IPS-11a (cell line): ENCODE data around the gene SCNN1B.
A peak's percentile ranks its signal among the peaks of the same experiment; 100 is the strongest.
"Not testable (repeated sequence)": the region's sequence is repeated elsewhere in the genome, so short reads cannot be mapped to it uniquely, and the experiment has no call there.

Source experiments
- H3K4me3 ChIP-seq: one replicate; pipeline ENCODE4 v1.5.1; 2013; ENCODE audit warnings: low read depth, low read length, control low read depth

The SCNN1B gene, protein sequence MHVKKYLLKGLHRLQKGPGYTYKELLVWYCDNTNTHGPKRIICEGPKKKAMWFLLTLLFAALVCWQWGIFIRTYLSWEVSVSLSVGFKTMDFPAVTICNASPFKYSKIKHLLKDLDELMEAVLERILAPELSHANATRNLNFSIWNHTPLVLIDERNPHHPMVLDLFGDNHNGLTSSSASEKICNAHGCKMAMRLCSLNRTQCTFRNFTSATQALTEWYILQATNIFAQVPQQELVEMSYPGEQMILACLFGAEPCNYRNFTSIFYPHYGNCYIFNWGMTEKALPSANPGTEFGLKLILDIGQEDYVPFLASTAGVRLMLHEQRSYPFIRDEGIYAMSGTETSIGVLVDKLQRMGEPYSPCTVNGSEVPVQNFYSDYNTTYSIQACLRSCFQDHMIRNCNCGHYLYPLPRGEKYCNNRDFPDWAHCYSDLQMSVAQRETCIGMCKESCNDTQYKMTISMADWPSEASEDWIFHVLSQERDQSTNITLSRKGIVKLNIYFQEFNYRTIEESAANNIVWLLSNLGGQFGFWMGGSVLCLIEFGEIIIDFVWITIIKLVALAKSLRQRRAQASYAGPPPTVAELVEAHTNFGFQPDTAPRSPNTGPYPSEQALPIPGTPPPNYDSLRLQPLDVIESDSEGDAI

DNA sequence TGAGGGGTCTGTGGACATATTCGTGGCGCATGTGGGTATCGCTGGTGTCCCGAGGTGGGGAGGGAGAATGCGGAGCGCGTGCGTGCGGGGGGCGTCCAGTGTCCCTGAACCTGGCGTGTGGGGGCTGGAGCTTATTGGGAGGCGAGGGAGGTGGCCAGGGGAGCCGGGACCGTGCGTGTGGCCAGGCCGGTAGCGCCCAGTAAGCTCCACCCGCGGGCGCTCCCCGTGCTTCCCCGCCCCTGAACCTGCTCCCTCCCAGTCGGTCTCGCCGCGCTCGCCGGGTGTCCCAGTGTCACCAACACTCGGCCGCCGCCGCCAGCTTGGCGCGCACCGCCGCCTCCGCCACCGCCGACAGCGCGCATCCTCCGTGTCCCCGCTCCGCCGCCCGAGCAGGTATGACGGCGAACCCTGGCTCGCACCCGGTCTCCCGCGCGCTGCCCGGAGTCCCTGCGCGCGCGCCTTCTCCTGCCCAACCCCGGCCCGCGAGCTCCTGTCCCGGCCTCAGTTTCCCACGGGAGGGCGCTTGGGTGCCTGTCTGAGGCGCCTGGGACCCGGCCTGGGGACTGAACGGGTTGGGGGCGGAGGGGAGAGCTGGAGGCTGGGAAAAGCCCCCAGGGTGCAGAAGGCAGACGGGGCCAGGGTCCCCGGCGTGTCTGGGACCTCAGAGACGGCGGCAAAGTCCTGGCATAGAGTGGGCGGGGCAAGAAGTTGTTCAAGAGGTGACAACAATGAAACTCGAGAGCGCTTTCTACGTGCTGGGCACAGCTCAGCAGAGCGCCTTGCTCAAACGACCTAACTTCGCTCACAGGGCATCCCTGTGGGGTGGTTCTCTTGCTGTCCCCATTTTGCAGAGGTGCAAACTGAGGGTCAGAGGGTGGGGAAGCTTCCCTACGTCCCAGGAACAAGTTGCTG, at the start of gene SCNN1B:
Gene SCNN1B (plus strand): TSS at position 258 of the 912 bp plus-strand sequence. CDS start 46,298 bp downstream, outside the sequence.
- H3K4me3 ChIP-seq, result peak within 1 kb of the TSS; percentile 55

DNA sequence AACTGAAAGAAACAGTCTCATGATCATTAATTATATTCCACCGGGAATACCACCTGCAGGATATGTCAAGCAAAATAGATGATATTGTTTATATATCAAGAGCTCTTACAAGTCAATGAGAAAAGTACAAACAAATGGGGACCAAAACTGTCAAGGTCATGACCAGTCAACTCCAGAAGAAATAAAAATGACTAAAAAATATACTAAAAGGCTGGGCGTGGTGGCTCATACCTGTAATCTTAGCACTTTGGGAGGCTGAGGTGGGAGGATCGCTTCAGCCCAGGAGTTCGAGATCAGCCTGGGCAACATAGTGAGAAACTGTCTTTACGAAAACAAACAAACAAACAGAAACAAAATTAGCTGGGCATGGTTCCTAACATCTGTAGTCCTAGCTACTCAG, 49.8 kb upstream of the SCNN1B start:
- H3K4me3 ChIP-seq, result no peak overlapping the region

DNA sequence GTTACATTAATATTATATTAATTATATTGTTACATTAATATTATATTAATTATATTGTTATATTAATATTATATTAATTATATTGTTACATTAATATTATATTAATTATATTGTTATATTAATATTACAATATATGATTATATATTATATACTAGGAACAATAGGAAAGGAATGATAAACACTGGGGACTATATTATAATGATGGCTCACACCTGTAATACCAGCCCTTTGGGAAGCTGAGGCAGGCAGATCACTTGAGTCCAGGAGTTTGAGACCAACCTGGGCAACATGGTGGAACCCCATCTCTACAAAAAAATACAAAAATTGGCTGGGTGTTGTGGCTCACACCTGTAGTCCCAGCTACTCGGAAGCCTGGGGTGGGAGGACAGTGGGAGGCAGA, 48.5 kb upstream of the SCNN1B start:
- H3K4me3 ChIP-seq, result not testable (repeated sequence)

DNA sequence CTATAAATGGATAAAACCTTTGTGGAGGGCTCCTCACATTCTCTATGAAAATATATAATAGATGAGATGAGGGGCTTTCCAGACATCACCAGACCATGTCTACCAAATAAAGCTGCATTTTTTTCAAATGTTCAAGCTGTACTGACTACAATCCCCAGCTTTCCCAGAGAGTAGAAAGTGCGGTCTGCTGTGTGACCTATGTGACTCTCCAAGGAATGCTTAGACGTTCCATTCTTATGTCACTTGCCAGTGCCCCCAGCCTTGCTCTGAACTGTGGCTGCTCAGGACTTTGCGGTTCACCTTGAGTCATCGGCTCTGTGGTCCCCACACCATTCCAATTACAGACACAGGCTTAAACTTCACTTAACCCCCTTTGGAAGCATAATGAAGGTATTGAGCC, 47.8 kb upstream of the SCNN1B start:
- no peak overlapping the region for H3K4me3 ChIP-seq

DNA sequence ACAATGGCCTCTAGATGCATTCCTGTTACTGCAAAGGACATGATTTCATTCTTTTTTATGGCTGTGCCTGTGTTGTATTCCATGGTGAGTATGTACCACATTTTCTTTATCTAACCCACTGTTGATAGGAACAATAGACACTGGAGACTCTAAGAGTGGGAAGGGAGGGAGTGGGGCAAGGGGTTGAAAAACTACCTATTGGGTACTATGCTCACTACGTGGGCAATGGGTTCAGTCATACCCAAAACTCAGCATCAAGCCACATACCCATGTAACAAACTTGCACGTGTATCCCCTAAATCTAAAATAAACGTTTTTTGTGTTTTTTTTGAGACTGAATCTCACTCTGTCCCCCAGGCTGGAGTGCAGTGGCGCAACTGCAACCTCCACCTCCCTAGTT, 47.1 kb upstream of the SCNN1B start:
- no peak overlapping the region for H3K4me3 ChIP-seq

DNA sequence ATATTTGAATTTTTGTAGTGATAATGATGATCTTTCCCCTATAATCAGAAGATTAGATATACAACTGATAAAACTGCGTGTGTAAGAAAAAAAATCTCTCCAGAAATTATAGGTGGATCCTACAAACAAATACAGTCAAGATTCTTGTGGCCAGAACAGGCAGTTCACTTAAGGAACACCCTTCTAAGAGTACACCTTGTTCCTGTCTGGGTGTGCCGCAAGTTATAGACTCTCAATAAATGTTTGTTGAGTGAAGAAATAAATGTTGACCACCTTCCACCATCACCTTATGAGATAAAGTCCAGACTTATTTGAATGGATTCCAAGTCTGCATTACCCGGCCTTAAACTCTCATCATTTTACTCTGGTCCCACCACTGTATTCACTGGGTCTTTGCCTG, 45.7 kb upstream of the SCNN1B start:
- no peak overlapping the region for H3K4me3 ChIP-seq

DNA sequence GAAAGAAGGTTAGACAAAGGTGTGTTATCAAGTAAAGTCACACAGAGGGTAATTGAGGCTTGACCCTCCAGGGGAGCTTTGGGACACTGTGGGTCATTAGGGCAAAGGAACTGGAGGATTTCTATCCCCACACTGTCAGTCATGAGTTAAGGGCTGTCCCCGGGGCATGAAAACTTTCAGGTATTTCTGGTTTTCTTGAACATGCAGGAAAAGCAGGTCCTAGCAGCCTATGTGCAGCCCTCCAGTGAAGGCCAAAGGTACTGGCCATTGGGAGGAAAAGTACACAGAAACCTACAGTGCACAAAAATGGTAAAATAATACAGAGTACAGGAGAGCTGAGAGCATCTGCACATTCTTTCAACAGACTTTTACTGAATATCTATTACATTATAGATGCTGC, 44.4 kb upstream of the SCNN1B start:
- no peak overlapping the region for H3K4me3 ChIP-seq

DNA sequence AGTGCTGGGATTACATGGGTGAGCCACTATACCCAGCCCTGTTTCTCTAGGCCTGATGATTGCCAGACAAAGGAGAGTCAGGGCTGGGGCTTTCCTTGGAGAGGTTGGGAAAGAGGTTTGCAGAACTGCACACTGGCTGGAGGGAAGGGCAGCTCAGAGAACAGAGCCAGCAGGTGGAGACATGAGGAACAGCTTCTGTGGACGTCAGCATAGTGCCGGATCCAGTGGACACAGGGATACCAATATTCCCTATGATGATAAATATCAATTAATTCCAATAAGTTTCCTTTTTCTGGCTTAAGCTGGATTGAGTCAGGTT, 43.2 kb upstream of the SCNN1B start:
- H3K4me3 ChIP-seq, result no peak overlapping the region

DNA sequence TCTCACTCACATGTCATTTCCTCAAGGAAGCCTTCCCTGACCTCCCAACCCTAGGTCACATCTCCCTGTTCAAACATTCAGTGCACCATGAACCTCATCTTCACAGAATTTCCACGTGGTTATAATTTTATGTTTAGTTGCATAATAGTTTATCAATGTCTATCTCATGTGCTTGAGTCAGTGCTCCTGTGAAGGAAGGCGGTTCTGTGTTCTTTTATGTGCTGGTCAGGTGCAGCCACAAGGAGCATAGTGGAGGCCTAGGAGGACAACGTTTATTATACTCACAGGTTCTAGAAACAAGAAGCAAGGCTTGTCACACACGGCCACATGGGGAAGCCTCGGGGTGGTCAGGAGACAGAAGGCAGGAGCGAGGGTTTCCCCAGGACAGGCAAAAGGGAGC, 34.5 kb upstream of the SCNN1B start:
- H3K4me3 ChIP-seq, result no peak overlapping the region

DNA sequence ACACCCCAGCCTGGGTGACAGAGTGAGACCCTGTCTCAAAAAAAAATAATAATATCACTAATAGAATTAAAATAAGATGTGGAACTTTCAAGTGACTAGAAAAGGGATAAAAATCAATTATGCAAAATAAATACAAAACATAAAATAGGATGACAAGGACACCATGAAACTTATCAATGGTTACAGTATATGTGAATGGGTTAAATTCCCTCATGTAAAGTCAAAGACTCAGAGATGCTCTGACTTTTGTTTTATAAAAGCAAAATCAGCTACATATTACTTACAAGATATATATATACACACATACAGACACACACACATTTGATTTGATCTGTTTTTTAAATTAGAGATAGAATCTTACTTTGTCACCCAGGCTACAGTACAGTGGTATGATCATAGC, 33.5 kb upstream of the SCNN1B start:
- no peak overlapping the region for H3K4me3 ChIP-seq

DNA sequence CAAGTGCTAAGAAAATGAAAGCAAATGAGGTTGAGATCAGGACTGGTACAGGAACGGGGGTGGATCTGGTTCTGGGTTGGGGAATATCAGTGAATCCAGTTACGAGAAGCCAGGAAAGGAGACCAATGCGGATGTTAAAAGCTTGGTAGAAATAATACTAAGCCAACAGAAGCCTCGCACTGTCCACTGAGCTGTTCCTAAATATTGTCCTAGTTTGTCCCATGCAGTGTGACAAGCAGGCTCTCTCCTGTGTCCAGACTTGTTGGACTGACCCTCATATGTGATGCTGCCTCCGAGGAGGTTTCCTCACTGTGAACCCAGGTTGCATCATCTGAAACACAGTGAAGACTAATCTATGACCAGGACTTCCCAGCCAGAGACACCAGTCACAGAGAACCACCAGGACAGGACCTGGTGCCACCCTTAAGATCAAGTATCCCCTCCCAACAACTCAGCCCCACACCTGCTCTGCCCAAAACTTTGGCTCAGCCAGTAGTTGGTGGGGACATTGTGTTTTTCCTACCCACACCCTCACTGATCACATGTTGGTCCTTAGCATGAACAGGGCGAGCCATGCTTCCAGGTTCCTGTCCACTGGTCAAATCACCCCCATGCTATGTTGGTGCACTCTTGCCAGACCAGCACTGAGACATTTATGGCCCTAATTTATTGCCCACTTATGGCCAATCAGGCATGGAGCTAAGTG, 32.7 kb upstream of the SCNN1B start:
- H3K4me3 ChIP-seq, result no peak overlapping the region

DNA sequence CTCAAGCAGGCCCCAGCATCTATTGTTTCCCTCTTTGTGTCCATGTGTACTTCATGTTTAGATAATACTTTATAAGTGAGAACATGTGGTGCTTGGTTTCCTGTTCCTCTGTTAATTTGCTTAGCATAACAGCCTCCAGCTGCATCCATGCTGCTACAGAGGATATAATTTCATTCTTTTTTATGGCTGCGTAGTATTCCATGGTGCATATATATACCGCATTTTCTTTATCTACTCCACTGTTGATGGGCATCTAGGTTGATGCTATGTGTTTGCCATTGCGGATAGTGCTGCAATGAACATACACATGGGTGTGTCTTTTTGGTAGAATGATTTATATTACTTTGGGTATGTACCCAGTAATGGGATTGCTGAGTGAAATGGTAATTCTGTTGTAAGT, 31.4 kb upstream of the SCNN1B start:
- H3K4me3 ChIP-seq, result no peak overlapping the region

DNA sequence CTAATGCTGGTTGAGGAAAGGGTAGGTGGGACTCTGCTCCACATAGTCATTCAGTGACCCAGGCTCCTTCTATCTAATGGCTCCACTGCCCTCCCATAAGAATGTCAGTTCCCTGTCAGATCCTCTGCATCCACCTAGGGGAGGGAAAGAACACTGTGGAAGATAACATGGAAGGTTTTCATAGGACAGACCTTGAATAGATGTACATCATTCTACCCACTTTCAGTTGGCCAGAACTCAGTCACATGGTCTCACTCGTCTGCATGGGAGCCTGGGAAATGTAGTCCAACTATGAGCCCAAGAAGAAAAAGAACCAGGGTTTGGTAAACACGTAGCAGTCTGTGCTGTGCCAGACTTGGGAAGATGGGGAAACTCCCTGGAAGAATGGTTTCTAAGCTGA, 27.1 kb upstream of the SCNN1B start:
- no peak overlapping the region for H3K4me3 ChIP-seq

DNA sequence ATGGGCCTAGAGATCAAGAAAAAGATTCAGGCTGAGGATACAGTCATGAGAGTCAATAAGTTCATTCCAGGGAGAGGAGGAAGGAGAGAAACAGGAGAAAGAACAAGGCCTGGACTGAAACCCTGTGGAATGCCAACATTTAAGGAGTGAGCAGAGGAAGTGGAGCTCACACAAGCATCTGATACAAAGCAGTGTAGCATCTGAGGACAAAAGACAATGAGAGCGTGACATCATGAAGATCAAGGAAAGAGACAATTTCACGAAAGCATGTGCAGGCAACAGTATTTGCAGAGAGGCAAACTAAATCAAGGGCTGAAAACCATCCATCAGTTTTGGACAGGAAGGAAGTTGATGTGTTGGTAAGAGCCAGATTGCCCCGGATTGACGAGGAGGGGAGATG, 25.3 kb upstream of the SCNN1B start:
- no peak overlapping the region for H3K4me3 ChIP-seq

DNA sequence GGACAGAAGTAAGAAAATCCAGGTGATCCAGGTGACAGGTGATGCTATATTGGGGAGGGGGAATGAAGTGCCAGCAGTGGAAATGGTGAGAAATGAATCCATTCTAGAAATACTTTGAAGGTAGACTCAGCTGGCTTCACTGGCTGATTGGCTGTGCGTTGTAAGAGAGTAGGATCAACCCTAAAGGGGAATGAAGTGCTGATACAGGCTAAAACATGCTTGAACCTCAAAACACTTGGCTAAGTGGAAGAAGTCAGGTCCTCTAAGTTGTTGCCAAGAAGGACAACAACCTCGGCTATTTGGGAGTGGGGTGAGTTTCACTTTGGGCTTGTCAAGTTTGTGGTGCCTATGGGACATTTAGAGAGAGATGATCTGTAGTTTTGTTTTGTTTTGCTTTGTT, 24.1 kb upstream of the SCNN1B start:
- H3K4me3 ChIP-seq, result no peak overlapping the region

DNA sequence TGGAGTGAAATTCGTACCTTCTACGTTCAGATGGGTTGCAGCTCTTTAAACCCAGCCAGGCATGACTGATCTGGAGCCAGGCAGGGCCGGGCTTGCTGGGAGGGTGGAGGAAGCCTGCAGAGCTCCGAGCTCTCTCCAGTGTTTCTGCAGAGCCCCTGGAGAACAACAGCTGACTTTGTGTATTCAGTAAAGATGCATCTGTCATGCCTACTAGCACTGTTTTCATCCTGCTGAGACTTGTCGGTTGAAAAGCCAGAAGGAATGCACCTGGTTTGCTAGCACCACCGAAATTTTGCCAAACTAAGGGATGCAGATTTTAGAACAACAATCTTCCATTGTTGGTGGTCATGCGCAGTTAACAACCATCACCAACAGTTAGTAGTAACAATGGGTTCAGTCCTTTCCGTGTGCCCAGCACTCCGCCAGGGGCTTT, 22.4 kb upstream of the SCNN1B start:
- H3K4me3 ChIP-seq, result no peak overlapping the region

DNA sequence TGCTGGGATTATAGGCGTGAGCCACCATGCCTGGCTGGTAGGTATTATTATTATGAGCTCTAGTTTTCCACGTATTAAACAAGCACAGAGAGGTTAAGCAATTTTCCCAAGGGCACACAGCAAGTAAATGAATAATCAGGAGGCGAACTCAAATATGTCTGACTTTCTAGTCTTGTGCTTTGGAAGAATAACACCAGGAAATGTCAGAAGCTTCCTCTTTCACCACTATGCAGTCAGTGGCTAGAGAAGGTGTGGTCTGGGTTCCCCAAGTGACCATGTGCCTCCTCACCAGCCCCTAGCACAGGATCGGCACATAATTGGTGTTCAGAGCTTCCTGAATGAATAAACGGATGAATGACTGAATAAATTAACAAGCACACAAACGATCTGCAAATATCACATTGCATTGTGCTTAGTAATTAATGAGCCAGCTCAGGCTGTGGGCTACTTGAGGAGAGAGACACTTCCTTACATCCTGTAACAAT, 21.6 kb upstream of the SCNN1B start:
- H3K4me3 ChIP-seq, result no peak overlapping the region

DNA sequence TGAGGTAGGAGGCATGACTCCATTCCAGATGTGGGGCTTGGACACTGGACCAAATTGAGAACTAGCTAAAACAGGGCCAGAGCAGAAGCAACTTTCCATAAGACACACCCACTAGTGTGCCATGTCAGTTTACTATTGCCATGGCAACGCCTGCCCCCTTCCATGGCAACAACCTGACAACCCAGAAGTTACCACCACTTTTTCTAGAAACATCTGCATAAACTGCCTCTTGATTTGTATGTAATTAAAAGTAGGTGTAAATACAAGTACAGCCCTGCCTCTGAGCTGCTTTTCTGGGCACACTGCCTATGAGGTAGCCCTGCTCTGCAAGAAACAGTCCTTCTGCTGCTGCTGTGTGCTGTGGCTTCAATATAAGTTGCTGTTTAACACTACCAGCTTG, 19.5 kb upstream of the SCNN1B start:
- H3K4me3 ChIP-seq, result no peak overlapping the region

DNA sequence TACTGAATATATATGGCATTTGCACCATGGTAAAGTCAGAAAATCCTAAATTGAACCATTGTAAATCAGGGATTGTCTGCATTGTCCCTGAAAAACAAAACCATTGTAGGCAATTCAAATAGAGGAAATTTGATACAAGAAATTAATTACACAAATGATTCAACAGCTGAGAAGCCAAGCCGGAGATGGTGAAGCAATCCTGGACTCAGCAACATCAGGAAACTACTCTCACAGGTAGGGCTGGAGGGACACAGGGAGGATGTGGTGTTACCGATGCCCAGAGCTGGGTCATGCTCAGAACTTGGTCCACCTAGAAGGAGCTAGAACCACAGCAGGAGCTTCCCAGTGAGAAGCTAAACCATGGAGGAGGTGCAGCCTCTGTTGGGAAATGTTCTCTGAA, 18.5 kb upstream of the SCNN1B start:
- no peak overlapping the region for H3K4me3 ChIP-seq

DNA sequence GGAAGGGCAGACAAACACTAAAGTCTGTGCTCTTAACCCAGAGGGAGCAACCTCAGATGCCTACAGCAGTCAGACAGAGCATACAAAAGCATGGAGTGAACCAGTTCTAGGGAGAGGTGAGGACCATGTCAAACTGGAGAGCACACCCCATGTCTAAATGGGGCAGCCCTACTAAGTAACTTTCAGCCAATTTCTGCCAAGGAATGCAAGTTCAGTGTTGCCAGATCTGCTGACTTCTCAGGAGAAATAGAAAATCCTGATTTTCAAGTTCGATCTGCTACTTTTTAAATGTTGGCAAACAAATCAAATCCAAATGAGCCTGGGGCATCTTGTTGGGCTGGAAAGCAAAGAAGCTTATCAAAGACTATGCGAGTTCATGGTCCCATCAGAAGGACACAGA, 17.5 kb upstream of the SCNN1B start:
- H3K4me3 ChIP-seq, result no peak overlapping the region

DNA sequence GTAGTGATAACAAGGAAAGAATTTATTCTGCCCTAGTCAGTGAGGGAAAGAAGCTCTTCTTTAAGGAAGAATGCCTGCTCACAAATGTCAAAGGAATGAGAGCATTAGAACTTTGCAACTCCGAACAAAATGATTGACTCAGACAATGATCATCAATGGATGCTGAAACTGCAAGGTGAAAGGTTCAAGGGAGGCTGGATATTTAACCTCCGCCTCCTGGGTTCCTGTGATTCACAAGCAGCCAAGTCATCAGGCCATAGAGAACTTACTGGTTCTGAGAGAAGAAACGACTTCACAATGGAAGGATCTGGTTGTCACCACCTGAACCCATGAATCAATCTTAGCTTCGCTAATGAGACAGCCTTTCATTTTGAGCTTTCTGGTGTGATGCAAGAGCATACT, 16.0 kb upstream of the SCNN1B start:
- no peak overlapping the region for H3K4me3 ChIP-seq
